GM12878 (cell line): ENCODE results near the gene TBL1XR1.

Experiments used
- EP300 ChIP-seq, 2 experiments: fragments of 150-350 bp in 1 of 2; IDR thresholded peaks; 2 replicates each; pipeline ENCODE4 v1.6.1; 2011 to 2012; ENCODE audit warnings: low read depth in 2 of 2, low read length in 2 of 2, borderline replicate concordance in 1 of 2, improper control_type of control experiment in 1 of 2, inconsistent platforms in 1 of 2; ENCODE audit not compliant: control insufficient read depth in 1 of 2
- RAD51 ChIP-seq: fragments of 450-650 bp; IDR thresholded peaks from 2 replicates; pipeline ENCODE4 v1.6.1; 2016; ENCODE audit warnings: moderate library complexity, mild to moderate bottlenecking, inconsistent platforms
- RCOR1 ChIP-seq: conservative IDR thresholded peaks from 2 replicates; pipeline ENCODE4 v1.6.1; 2012; ENCODE audit warnings: low read depth, low read length, improper control_type of control experiment
- TF ChIP-seq, protein P1 (sequence below): fragments of 450-650 bp; IDR thresholded peaks from 2 replicates; pipeline ENCODE4 v1.6.1; 2017; ENCODE audit warnings: mild to moderate bottlenecking, low read depth, inconsistent platforms; ENCODE audit not compliant: poor library complexity, severe bottlenecking
- TF ChIP-seq, protein P2 (sequence below), 3 experiments: IDR thresholded peaks in 2 of 3; conservative IDR thresholded peaks in 1 of 3; 2 replicates each; pipeline ENCODE4 v1.5.1; 2011; ENCODE audit warnings: low read depth in 3 of 3, low read length in 3 of 3, mild to moderate bottlenecking in 3 of 3, control low read depth in 2 of 3, moderate library complexity in 2 of 3, inconsistent platforms in 1 of 3, mixed read lengths in 1 of 3; ENCODE audit not compliant: control insufficient read depth in 2 of 3, insufficient read depth in 1 of 3; ENCODE audit errors: extremely low read depth in 1 of 3

- TF ChIP-seq, protein P1, sequence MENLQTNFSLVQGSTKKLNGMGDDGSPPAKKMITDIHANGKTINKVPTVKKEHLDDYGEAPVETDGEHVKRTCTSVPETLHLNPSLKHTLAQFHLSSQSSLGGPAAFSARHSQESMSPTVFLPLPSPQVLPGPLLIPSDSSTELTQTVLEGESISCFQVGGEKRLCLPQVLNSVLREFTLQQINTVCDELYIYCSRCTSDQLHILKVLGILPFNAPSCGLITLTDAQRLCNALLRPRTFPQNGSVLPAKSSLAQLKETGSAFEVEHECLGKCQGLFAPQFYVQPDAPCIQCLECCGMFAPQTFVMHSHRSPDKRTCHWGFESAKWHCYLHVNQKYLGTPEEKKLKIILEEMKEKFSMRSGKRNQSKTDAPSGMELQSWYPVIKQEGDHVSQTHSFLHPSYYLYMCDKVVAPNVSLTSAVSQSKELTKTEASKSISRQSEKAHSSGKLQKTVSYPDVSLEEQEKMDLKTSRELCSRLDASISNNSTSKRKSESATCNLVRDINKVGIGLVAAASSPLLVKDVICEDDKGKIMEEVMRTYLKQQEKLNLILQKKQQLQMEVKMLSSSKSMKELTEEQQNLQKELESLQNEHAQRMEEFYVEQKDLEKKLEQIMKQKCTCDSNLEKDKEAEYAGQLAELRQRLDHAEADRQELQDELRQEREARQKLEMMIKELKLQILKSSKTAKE, result no peak
- TF ChIP-seq RCOR1 (no peak), EP300 (IDR thresholded peaks at IDR 0.05; ENCODE audit: borderline replicate concordance in 1 of 2, control insufficient read depth in 1 of 2, low read depth in 2 of 2, low read length in 2 of 2) (no peak), RAD51 (no peak)
- TF ChIP-seq, protein P2, sequence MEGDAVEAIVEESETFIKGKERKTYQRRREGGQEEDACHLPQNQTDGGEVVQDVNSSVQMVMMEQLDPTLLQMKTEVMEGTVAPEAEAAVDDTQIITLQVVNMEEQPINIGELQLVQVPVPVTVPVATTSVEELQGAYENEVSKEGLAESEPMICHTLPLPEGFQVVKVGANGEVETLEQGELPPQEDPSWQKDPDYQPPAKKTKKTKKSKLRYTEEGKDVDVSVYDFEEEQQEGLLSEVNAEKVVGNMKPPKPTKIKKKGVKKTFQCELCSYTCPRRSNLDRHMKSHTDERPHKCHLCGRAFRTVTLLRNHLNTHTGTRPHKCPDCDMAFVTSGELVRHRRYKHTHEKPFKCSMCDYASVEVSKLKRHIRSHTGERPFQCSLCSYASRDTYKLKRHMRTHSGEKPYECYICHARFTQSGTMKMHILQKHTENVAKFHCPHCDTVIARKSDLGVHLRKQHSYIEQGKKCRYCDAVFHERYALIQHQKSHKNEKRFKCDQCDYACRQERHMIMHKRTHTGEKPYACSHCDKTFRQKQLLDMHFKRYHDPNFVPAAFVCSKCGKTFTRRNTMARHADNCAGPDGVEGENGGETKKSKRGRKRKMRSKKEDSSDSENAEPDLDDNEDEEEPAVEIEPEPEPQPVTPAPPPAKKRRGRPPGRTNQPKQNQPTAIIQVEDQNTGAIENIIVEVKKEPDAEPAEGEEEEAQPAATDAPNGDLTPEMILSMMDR (IDR thresholded peaks at IDR 0.05 in 2 of 3, conservative IDR thresholded peaks at IDR 0.05 in 1 of 3; ENCODE audit: control insufficient read depth in 2 of 3, extremely low read depth in 1 of 3, insufficient read depth in 1 of 3, low read depth in 3 of 3, low read length in 3 of 3), result no peak
Measured at GRCh38 chr3:177035676-177036075, 161.6 kb downstream of the TBL1XR1 start.
